Lower leg skin (tissue), 3 donors: ENCODE results near the gene RASSF6.

Experiments
- CTCF ChIP-seq, 3 donors: fragments of 450-650 bp; IDR thresholded peaks; one replicate each; pipeline ENCODE4 v1.5.1; 2016; ENCODE audit warnings: antibody characterized with exemption in 3 of 3, mild to moderate bottlenecking in 3 of 3, moderate library complexity in 2 of 3
- POLR2A ChIP-seq, 2 donors: fragments of 450-650 bp; IDR thresholded peaks; one replicate each; pipeline ENCODE4 v1.6.1; 2016 to 2017; ENCODE audit warnings: antibody characterized with exemption in 2 of 2, mild to moderate bottlenecking in 1 of 2, moderate library complexity in 1 of 2

- TF ChIP-seq CTCF (IDR thresholded peaks at IDR 0.05): no peak
- no peak for TF ChIP-seq POLR2A (IDR thresholded peaks at IDR 0.05)
These were observed 33.6 kb downstream of the RASSF6 start for GRCh38 chr4:73586666-73587065.
